ENCODE measurements around the gene PHACTR1.

PHACTR1 gene

GRCh38 chr6:12947151-12947871 is 230.7 kb downstream of the PHACTR1 start:
- no peak for DNase-seq (ENCODE audit: low read depth in 1 of 2, low spot score in 1 of 2)

GRCh38 chr6:12947967-12948366 is 231.4 kb downstream of the PHACTR1 start:
- DNase-seq (ENCODE audit: low read depth in 1 of 2, low spot score in 1 of 2): no peak

DNA sequence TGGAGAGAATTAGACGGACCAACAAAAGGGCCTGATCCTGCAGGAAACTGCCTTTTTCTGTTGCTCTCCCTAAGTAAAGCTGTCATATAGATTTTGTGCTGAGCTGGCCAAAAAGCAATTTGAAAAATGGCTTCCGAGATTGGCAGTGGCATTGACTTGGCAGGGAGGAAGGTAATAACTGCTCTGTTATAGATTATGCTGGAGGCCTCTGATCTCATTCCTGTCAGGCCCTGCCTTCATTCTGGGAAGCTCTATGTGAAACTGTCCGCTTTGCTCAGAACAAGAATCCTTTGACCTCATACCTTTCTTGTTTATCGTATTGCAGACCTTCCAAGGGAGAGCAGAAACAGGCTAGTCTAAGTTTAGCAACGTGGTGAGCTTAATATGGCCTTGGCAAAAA is 234.4 kb downstream of the PHACTR1 start:
- no peak for DNase-seq (ENCODE audit: low read depth in 1 of 2, low spot score in 1 of 2)

DNA sequence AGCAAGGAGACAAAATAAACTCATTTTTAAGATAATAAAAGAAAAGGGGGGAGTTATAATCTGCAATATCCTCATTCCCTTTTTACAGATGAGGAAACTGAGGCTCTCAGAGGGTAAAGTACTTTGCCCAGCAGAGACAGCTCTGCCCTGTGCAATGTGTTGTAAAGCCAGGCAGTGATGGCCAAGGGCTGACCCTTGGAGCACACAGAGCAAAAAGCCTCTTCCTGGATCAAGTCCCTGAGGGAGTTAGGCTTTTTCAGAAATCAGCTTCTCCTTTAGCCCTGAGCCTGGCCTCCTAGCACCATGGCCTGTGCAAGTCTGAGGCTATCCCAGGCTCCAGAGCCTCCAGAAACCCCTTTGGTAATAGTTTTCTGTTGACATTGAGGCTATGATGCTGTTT is 234.8 kb downstream of the PHACTR1 start:
- no peak for DNase-seq (ENCODE audit: low read depth in 1 of 2, low spot score in 1 of 2)

GRCh38 chr6:12952318-12952717 is 235.8 kb downstream of the PHACTR1 start:
- no peak for DNase-seq (ENCODE audit: low read depth in 1 of 2, low spot score in 1 of 2)

- no peak for DNase-seq (ENCODE audit: low read depth in 1 of 2, low spot score in 1 of 2)
Observed at GRCh38 chr6:12955956-12956355, 239.4 kb downstream of the PHACTR1 start.

DNA sequence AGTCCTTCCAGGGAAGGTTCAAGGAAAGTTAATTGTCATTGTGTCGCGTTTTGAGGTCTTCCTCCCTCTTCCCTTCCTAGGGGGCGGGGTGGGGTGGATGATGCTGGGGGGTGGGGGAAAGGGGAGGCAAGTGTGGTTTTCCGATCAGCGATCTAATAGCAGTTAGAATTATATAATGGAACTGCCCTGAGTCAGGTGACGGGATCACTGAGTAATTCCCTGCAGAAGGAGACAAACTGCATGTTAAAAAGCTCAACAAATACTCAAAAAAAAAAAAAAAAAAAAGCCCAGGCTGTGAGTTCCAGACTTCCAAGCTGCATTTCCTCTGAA is 240.4 kb downstream of the PHACTR1 start:
- DNase-seq (ENCODE audit: low read depth in 1 of 2, low spot score in 1 of 2): no peak

DNA sequence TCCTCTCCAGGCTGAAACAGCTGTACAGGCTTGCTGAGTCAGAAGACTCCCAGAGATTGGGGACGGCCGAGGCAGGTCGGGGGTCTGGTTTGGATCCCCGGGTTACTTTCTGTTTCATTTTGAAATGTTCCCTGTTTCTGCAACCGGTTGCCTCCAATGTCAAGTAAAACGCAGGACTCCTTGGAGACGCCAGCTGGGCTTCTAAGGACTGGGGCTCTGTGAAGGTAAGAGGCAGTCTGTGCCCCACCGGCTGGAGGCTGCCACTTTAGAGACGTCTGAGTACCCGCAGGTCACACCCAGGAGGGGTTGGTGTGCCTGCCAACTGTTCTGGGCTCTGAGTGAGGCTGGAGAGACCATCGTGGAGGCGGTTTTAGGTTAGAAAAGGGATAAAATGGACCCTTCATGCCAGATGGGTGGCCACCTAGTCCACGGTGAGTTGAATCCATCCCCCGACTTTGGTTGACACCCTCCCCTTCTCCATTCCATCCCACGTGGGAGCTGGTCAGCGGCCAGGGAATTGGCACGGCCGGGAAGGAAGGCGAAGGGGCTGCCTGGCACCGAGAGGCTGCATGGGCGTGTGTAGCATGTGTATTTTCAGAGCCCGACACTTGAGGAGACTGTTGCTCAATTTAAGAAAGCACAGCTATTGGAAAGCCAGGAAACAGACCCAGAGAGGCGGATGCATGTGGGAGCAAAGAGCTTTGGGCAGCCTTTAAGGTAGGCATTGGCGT is 240.9 kb downstream of the PHACTR1 start:
- DNase-seq (ENCODE audit: low read depth in 1 of 2, low spot score in 1 of 2): no peak

DNA sequence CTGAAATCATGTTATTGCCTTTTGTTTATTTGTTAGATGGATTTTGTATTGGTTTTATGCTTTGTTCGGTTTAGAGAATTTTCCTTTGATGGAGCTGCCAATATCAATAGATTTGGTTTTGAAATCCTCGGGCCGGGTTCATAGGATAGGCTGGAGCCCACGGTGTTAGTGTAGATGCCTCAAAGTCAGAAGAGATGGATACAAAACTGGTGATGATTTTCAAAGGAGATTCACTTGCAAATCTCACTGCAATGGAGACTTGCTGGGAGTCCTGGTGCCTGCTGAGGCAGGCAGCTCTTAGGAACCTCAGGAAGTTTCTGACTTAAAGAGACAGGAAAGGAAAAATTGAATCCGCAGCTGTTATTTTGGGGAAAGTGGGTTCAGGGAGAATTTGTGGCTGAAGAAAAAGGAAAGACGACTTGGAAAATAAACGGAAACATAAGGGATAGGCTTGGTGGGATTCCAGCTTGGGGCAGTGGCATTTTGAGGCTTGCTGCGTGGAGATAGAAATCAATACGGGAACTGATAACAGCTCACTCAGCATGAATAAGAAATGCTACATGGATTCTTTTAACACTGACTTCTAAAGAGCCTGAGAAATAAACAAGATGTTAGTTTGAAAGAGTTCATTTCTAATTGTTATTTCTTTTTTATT is 241.6 kb downstream of the PHACTR1 start:
- DNase-seq (ENCODE audit: low read depth in 1 of 2, low spot score in 1 of 2): no peak

GRCh38 chr6:12961761-12962160 is 245.2 kb downstream of the PHACTR1 start:
- no peak for DNase-seq (ENCODE audit: low read depth in 1 of 2, low spot score in 1 of 2)

DNA sequence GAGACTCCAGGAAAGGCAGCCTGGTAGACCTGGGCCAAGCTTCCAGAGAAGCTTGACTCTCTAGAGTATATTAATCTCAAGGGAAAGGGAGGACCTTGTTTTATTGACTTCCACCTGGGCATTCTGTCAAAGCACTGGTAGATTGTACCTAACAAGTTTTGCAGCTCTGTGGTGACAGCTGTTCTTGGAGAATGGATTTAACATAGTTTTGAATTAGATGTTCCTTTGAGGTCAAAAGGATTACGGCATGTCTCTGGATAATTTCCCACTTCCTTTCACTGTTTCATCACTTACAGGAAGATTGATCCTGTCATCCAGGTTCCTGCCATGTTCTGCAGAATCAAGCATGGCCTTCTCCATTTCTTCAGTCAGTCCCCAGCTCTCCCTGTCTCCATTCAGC is 246.0 kb downstream of the PHACTR1 start:
- DNase-seq (ENCODE audit: low read depth in 1 of 2, low spot score in 1 of 2): no peak

- no peak for DNase-seq (ENCODE audit: low read depth in 1 of 2, low spot score in 1 of 2)
Observed at GRCh38 chr6:12962987-12963386, 246.4 kb downstream of the PHACTR1 start.

DNA sequence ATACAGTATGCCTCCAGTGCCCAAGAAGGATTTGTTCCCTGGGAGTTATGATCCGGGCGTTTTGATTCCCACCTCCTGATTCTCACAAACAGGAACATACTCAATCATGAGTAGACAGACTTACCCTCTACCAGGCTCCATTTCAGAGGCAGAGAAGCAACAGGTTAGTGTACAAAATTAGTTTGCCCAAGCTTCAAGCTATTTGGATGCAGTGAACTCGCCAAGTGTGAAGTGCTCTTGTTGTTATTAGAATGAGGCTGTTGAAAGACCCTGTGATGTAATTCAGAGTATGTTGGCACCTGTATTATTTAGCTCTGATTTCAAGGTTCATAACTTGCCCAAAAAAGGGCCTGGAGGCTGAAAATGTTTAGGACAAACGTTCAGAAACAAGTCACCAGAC is 247.0 kb downstream of the PHACTR1 start:
- DNase-seq (ENCODE audit: low read depth in 1 of 2, low spot score in 1 of 2): no peak

- no peak for DNase-seq (ENCODE audit: low read depth in 1 of 2, low spot score in 1 of 2)
Observed at GRCh38 chr6:12967686-12968085, 251.1 kb downstream of the PHACTR1 start.

DNA sequence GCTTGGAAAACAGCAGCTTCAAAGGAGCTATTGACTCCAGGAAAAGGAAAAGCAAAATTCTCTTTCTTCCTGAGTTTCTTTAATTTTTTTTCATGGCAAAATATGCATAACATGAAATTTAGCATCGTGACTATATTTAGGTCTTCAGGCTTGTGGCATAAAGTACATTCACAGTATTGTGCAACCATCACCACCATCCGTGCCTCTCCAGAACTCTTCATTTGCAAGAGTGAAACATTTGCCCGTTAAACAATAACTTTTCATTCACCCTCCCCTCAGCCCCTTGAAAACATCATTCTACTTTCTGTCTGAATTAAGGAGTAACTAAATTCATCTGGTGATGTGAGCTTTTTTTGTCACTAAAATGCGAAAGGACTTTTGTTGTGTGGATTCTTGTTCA is 251.7 kb downstream of the PHACTR1 start:
- DNase-seq (ENCODE audit: low read depth in 1 of 2, low spot score in 1 of 2): no peak

- DNase-seq (ENCODE audit: low read depth in 1 of 2, low spot score in 1 of 2): no peak
Observed at GRCh38 chr6:12968839-12969558, 252.4 kb downstream of the PHACTR1 start.

GRCh38 chr6:12969966-12970365 is 253.4 kb downstream of the PHACTR1 start:
- no peak for DNase-seq (ENCODE audit: low read depth in 1 of 2, low spot score in 1 of 2)

- DNase-seq (ENCODE audit: low read depth in 1 of 2, low spot score in 1 of 2): no peak
Observed at GRCh38 chr6:12973386-12973785, 256.8 kb downstream of the PHACTR1 start.

- DNase-seq (ENCODE audit: low read depth in 1 of 2, low spot score in 1 of 2): no peak
Observed at GRCh38 chr6:12974551-12974950, 258.0 kb downstream of the PHACTR1 start.

DNA sequence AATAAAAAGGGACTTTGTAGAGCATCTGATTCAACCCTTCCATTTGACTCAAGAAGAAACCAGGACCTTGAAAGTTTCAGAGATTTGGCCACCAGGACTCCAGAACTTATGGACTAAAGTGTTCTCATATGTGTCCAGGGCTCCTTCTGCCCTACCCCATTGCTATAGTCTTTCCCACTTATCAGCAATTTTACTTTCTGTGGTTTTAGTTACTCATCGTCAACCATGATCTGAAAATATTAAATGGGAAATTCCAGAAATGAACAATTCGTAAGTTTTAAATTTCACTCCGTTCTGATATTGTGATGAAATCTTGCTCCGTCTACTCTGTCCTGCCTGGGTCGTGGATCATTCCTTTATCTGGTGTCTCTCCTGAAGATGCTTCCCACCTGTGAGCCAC is 259.8 kb downstream of the PHACTR1 start:
- DNase-seq (ENCODE audit: low read depth in 1 of 2, low spot score in 1 of 2): no peak

DNA sequence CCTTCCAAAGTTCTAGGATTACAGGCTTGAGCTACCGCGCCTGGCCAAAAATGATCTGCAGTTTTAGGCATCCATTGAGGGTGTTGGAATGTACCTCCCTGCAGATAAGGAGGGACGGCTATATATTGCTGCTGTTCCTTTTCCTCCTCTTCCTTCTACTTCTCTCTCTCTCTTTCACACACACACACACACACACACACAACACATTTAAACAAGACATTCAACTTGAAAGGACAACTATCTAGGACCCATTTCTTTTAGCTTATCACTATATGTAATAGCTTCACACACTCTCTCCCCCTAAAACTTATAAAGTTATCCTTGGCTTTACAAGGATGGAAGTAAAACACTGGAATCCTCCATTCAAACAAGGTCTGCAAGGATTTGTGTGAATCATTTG is 260.6 kb downstream of the PHACTR1 start:
- no peak for DNase-seq (ENCODE audit: low read depth in 1 of 2, low spot score in 1 of 2)

DNA sequence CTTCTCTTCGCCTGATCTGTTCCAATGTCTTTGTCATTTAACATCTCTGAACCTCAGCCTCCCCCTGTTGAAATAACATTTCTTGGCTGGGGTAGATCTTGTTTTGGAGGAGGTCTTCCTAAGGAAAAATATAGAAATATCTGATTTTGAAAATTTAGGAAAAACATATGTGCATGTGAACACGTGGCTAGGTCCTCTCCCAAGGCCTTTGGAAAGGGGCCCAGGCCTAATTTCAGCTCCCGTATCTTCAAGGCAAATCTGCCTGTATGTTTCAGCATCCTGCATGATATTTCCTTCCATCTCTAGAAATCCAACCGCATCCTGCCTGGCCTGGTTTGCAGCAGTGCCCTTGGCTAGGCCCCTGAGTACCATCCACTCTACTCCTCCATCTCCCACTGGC is 261.2 kb downstream of the PHACTR1 start:
- DNase-seq (ENCODE audit: low read depth in 1 of 2, low spot score in 1 of 2): no peak
